Neural crest cell (in vitro differentiated cells): ENCODE data around the gene TMEM255B. TPM values are rescaled to one million over a fixed set of nuclear protein-coding genes. Genes with fewer than 3 reads are reported as not detected.

Source experiments
- DNase-seq: peaks from one replicate; pipeline ENCODE4 v3.0.0; 2021; ENCODE audit warnings: low read depth, mixed read lengths, low spot score
- H3K27ac Mint-ChIP-seq: one replicate; pipeline ENCODE4 v1.8.0; 2021; ENCODE audit warnings: mild to moderate bottlenecking, mixed read lengths; ENCODE audit not compliant: unreplicated experiment
- H3K27me3 Mint-ChIP-seq: 2 replicates; pipeline ENCODE4 v1.8.0; 2021; ENCODE audit warnings: low read depth, mild to moderate bottlenecking, mixed read lengths
- H3K36me3 Mint-ChIP-seq: 2 replicates; pipeline ENCODE4 v1.8.0; 2021; ENCODE audit warnings: low read depth, mild to moderate bottlenecking, mixed read lengths
- H3K4me1 Mint-ChIP-seq: 2 replicates; pipeline ENCODE4 v1.8.0; 2021; ENCODE audit warnings: mixed read lengths
- H3K4me3 Mint-ChIP-seq: one replicate; pipeline ENCODE4 v1.8.0; 2021; ENCODE audit warnings: mild to moderate bottlenecking, mixed read lengths
- H3K9me3 Mint-ChIP-seq: 2 replicates; pipeline ENCODE4 v1.8.0; 2021; ENCODE audit warnings: mixed read lengths
- CTCF ChIP-seq: fragments of 200-600 bp; sonication (generic); conservative IDR thresholded peaks from 2 replicates; pipeline ENCODE4 v1.5.0; 2021; ENCODE audit warnings: antibody characterized with exemption, mild to moderate bottlenecking
- total RNA-seq: library from RNA; stranded (reverse); gene quantifications from 2 replicates; pipeline ENCODE4 v1.2.1, GENCODE V29; 2021

TMEM255B gene
- total RNA-seq, 1 donor from 2014 or later, result 2.4 TPM

GRCh38 chr13:113845055-113845454 lies 86.0 kb downstream of the TMEM255B start:
- H3K4me3 Mint-ChIP-seq, result no peak overlapping the region
- H3K27me3 Mint-ChIP-seq, result no peaks in the 10 kb centered on the region
- TF ChIP-seq CTCF, result no peak
- H3K27ac Mint-ChIP-seq, result no peak overlapping the region
- peaks cover 4% of the 10 kb centered on the region for H3K4me1 Mint-ChIP-seq
- no peaks in the 10 kb centered on the region for H3K36me3 Mint-ChIP-seq
- no peak for DNase-seq
- H3K9me3 Mint-ChIP-seq, result no peaks in the 10 kb centered on the region

- Mint-ChIP-seq H3K4me1 (peaks cover 4% of the 10 kb centered on the region), H3K27me3 (no peaks in the 10 kb centered on the region), H3K4me3 (no peak overlapping the region), H3K27ac (peak overlapping the region; percentile 12), H3K9me3 (no peaks in the 10 kb centered on the region), H3K36me3 (no peaks in the 10 kb centered on the region)
- no peak for TF ChIP-seq CTCF
- DNase-seq, result no peak
Observed at GRCh38 chr13:113845723-113846635, 87.0 kb downstream of the TMEM255B start.

GRCh38 chr13:113846636-113847318 lies 87.8 kb downstream of the TMEM255B start:
- Mint-ChIP-seq H3K9me3 (no peaks in the 10 kb centered on the region), H3K4me3 (no peak overlapping the region), H3K27me3 (no peaks in the 10 kb centered on the region), H3K27ac (no peak overlapping the region), H3K4me1 (peaks cover 4% of the 10 kb centered on the region), H3K36me3 (no peaks in the 10 kb centered on the region)
- DNase-seq, result no peak
- no peak for TF ChIP-seq CTCF

- H3K36me3 Mint-ChIP-seq, result no peaks in the 10 kb centered on the region
- no peak overlapping the region for H3K27ac Mint-ChIP-seq
- DNase-seq, result no peak
- no peak for TF ChIP-seq CTCF
- no peak overlapping the region for H3K4me3 Mint-ChIP-seq
- peaks cover 4% of the 10 kb centered on the region for H3K4me1 Mint-ChIP-seq
- no peaks in the 10 kb centered on the region for H3K9me3 Mint-ChIP-seq
- H3K27me3 Mint-ChIP-seq, result no peaks in the 10 kb centered on the region
Observed at GRCh38 chr13:113848020-113848419, 89.0 kb downstream of the TMEM255B start.

- no peak for DNase-seq
- no peak for TF ChIP-seq CTCF
- Mint-ChIP-seq H3K4me3 (no peak overlapping the region), H3K27me3 (no peaks in the 10 kb centered on the region), H3K9me3 (no peaks in the 10 kb centered on the region), H3K36me3 (no peaks in the 10 kb centered on the region), H3K4me1 (peaks cover 10% of the 10 kb centered on the region), H3K27ac (no peak overlapping the region)
Observed at GRCh38 chr13:113848431-113849260, 89.6 kb downstream of the TMEM255B start.
